Measurements from ENCODE around the gene INTS14.

DNA sequence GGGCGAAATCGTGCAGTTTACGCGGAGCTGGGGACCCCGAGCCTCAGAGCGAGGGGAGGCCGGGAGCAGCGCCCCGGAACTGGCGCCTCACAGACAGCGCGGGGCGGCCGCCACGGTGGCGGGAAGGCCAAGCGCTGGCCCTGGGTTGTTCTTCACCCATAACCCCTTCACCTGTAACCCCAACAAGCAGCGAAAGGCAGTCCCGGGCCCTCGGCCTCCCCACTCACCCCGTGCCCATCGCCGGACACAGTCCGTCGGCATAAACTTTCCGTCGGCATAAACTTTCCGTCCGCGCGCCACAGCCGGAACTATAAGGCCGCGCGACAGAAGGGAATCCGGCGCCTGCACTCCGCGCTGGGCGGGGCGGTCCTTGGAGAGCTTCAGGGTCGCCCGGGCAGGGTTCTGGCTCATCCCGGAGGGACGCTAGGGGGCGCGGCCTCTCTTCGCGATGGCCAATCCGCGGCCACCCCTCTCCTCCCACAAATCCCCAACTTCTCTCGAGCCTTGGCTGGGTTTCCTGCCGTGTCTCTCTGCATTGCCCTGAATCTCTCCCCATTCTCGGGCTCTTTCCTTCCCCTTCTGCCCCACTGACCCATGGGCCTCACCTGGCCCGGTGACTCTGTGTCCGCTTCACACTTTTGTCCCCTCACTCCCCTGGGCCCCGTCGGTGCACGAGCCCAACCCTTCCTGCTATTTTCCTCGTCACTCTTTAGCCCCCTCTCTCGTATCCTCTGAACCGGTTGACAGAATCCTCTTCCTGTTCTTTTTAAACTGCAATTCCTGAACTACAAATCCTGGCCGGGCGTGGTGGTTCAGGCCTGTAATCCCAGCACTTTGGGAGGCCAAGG lies at the start of gene INTS14:
- TF ChIP-seq EZH2phosphoT487 (IDR thresholded peaks at IDR 0.05; ENCODE audit: borderline replicate concordance, low read length): no peak
- TF ChIP-seq, protein P1, sequence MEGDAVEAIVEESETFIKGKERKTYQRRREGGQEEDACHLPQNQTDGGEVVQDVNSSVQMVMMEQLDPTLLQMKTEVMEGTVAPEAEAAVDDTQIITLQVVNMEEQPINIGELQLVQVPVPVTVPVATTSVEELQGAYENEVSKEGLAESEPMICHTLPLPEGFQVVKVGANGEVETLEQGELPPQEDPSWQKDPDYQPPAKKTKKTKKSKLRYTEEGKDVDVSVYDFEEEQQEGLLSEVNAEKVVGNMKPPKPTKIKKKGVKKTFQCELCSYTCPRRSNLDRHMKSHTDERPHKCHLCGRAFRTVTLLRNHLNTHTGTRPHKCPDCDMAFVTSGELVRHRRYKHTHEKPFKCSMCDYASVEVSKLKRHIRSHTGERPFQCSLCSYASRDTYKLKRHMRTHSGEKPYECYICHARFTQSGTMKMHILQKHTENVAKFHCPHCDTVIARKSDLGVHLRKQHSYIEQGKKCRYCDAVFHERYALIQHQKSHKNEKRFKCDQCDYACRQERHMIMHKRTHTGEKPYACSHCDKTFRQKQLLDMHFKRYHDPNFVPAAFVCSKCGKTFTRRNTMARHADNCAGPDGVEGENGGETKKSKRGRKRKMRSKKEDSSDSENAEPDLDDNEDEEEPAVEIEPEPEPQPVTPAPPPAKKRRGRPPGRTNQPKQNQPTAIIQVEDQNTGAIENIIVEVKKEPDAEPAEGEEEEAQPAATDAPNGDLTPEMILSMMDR (conservative IDR thresholded peaks at IDR 0.05; ENCODE audit: low read depth, low read length): peak; percentile 56

All from PC-3 (cell line).